Measurements from ENCODE around the gene CSF2. TPM values are rescaled to one million over a fixed set of nuclear protein-coding genes. Genes with fewer than 3 reads are reported as not detected.

Gene CSF2
- polyA plus RNA-seq, 1 donor, result not detected

GRCh38 chr5:132067941-132068808 is 5.4 kb upstream of the CSF2 start:
- DNase-seq (ENCODE audit: low read depth), result no peak

GRCh38 chr5:132069561-132069960 is 4.0 kb upstream of the CSF2 start:
- no peak for DNase-seq (ENCODE audit: low read depth)

GRCh38 chr5:132069994-132070393 is 3.6 kb upstream of the CSF2 start:
- no peak for DNase-seq (ENCODE audit: low read depth)

- no peak for DNase-seq (ENCODE audit: low read depth)
Measured at GRCh38 chr5:132070460-132071337, 2.9 kb upstream of the CSF2 start.

DNA sequence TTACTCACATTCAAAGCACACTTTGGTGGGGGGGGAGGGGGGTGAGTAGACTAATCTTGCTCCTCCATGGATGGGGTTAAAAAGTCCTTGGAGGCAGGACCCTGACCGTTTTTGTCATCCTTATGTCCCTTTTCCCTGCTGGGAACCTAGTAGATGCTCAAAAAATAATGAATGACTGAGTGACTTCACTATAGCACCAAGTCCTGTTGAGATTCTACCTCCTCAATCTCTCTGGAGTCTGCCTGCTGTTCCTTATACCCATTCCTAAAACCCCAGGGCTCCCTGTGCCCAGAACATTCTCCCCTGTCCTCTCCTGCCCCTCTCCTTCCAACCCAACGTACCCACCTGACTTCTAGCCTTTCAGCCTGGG is 2.3 kb upstream of the CSF2 start:
- no peak for DNase-seq (ENCODE audit: low read depth)

- DNase-seq (ENCODE audit: low read depth), result no peak
Measured at GRCh38 chr5:132072070-132072469, 1.5 kb upstream of the CSF2 start.

DNA sequence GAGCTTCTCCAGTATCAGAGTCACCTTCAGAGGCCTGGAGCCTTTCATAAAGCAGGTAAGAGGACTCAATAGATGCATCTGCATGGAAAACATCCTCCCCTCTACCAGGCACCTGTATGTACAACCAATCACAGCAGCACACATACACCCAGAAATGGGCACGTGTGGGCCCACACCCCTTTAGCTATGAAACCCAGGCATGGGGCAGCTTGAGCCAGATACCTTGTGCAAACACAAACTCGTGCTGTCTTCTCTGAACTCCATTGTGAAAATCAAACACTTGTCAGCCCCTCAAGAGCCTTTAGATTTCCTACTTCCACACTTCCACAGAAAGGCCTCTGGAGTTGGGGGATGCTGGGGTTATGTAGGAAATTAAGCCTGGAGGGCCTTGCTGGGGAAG is 1.1 kb upstream of the CSF2 start:
- no peak for DNase-seq (ENCODE audit: low read depth)

GRCh38 chr5:132074091-132074771 is 642 bp downstream of the CSF2 start:
- DNase-seq (ENCODE audit: low read depth), result no peak

DNA sequence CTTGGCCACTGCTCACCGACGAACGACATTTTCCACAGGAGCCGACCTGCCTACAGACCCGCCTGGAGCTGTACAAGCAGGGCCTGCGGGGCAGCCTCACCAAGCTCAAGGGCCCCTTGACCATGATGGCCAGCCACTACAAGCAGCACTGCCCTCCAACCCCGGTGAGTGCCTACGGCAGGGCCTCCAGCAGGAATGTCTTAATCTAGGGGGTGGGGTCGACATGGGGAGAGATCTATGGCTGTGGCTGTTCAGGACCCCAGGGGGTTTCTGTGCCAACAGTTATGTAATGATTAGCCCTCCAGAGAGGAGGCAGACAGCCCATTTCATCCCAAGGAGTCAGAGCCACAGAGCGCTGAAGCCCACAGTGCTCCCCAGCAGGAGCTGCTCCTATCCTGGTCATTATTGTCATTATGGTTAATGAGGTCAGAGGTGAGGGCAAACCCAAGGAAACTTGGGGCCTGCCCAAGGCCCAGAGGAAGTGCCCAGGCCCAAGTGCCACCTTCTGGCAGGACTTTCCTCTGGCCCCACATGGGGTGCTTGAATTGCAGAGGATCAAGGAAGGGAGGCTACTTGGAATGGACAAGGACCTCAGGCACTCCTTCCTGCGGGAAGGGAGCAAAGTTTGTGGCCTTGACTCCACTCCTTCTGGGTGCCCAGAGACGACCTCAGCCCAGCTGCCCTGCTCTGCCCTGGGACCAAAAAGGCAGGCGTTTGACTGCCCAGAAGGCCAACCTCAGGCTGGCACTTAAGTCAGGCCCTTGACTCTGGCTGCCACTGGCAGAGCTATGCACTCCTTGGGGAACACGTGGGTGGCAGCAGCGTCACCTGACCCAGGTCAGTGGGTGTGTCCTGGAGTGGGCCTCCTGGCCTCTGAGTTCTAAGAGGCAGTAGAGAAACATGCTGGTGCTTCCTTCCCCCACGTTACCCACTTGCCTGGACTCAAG is 1.5 kb downstream of the CSF2 start:
- DNase-seq (ENCODE audit: low read depth), result no peak

- DNase-seq (ENCODE audit: low read depth), result no peak
Measured at GRCh38 chr5:132075719-132076077, 2.1 kb downstream of the CSF2 start.

DNA sequence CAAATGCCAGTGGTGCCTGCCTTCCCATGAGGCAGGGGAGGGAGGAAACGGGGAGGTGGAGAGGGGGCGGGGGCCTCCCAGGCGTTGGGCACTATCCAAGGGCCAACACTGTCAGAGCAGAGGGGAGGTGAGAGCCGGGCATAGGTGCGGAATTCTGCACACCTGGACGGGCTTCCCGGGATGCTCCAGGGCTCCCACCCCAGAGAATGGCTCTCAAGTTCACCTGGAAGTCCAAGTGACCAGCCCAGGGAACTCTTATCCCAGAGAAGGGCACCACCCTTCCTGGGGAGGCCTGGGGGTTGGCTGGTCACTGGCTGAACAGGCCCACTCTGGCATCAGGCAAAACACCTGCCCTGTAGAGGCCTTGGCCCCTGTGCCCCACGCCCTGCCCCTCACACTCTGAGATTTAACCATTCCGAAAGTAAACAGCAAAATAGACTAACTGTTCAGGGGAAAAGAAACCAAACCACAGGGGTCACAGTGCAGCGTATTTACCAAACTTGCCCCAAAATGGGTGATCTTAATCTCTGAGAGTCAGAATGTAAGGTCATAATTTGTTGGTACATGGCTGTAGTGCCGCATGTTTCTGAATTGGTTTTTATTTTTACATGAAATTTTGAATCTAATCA is 2.7 kb downstream of the CSF2 start:
- DNase-seq (ENCODE audit: low read depth), result no peak

DNA sequence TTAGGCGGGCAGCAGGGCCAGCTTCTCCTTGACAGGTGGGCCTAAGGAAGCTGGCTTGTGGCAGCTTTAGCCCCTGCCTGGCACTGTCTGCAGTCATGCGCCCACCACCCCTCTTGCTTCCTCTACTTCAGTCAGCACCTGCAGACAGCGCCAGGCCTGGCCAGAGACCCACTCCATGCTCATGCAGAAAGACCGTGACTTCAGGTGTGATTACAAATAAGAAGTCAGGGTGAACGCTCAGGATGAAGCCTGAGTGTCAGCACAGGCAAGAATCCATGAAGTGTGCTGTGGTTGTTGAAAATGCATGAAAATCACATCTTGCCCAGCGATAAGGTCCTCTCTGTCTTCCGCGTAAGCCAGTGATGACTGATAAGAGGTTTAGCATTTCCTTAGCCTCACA is 3.4 kb downstream of the CSF2 start:
- DNase-seq (ENCODE audit: low read depth), result no peak

- DNase-seq (ENCODE audit: low read depth), result no peak
Measured at GRCh38 chr5:132079081-132079480, 5.5 kb downstream of the CSF2 start.

DNA sequence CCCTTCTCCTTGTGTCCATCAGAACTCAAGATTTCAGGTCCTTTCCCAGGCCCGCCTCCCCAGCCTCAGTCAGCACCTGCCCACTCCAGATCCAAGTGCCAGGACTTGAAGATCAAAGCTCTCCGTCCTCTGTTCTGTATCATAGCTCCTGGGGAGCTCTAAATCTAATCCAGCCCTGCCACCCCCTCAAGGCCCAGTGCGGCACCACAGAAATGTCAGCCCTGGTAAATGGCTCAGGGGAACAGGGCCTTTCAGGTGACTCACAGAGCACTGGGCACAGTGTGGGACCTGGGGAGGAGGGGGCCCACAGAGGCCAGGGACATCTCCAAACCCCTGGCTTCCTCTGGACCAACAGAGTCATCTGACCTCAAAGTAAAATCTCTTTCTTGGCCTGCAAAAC is 6.0 kb downstream of the CSF2 start:
- no peak for DNase-seq (ENCODE audit: low read depth)

GRCh38 chr5:132080595-132080994 is 7.0 kb downstream of the CSF2 start:
- no peak for DNase-seq (ENCODE audit: low read depth)

DNA sequence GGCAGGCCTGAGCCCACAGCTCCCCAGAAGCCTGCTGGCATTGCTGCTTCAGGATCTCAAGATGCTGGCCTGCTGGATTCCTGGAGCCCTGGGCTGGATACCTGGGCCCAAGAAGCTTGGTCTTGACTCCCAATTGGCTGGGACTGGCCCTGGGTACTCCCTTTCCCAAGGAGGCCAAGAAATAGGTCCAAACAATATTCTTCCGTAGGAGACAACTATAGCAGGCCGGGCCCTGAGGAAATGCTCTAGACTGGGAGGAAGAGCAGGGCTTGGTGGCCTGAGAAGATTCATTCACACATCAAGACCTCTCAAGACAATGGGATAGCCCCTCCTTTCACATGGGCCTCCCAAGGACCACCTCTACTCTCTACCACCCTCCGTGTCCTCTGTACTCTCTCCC is 7.9 kb downstream of the CSF2 start:
- no peak for DNase-seq (ENCODE audit: low read depth)

DNA sequence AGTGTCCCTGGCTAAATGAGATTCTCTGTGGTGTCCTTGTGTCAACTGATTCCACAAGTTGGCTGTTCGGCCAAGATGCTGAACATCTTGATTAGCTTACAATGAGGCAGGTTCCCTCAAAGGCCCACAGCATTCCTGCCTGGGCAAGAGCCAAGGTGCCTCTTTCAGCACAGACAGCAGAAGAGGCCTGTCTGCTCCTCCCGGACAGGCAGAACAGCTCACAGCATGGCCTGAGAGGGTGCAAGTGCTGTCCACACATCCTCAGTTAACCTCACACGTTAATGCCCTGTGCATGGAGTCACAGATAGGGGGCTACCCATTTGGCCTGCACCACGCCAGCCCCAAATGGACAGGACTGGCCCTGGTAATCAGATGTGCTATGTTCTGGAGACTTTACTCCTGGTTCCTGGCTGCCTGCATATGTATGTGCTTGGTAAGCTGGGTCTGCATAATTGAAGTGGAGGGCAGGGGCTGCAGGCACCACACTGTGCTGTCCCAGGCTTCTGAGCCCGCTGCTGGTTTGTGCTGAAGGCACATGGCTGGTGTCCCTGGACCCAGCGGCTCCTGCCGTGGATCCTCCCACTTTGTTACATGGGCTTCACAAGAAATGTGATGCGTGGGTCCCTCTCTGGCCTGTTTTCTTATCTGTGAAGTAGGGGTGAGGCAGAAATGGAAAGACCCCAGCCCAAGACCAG is 8.9 kb downstream of the CSF2 start:
- no peak for DNase-seq (ENCODE audit: low read depth)

GRCh38 chr5:132083071-132083678 is 9.6 kb downstream of the CSF2 start:
- DNase-seq (ENCODE audit: low read depth), result no peak

DNA sequence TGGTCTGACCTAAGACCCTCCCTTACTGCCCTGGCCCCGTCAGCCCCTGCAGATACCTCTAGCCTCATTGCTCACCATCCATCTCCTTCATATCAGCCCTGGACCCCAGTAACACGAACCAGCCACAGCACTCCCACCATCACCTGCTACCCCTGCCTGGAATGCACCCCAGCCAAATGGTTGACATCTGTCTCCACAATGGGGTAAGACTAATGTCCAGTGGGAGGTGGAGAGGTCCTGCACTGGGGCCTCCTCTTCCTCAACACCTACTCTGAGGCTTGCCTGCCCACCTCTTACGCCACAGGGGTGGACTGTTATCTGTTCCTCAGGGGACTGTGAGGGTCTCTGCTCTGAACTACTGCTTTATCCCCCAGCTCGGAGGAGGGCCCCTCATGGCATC is 12.1 kb downstream of the CSF2 start:
- no peak for DNase-seq (ENCODE audit: low read depth)

DNA sequence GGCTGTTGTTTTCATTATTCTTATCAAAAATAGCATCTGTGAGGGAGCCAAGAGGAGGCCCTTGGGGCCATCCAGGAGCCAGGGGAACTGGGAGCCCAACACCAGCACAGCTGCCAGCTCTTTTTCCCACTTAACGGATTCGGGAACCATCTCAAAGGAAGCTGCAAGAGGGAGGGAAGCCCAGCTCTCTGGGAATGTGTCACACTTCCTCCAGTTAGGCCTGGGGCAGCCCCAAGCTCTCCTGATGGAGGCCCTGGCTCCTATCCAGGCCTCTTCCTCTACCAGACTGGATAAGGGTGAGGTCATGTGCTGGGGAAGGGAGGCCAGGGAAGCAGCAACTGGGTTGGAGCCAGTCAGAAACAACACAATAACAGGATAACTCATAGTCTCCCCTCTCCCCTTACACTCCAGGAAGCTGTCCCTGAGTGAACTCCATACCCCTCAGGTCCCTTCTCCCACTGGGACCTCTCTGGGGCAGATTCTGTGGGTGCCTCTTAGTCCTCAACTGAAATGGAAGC is 12.7 kb downstream of the CSF2 start:
- DNase-seq (ENCODE audit: low read depth), result no peak
